GM12873 (cell line): ENCODE data around the gene CAMKV.

ENCODE experiments used
- CTCF ChIP-seq: IDR thresholded peaks from 2 replicates; pipeline ENCODE4 v1.5.1; 2012; ENCODE audit warnings: low read depth, mild to moderate bottlenecking, moderate library complexity, low read length, control low read depth; ENCODE audit not compliant: insufficient read depth; ENCODE audit errors: missing control alignments

Gene CAMKV

DNA sequence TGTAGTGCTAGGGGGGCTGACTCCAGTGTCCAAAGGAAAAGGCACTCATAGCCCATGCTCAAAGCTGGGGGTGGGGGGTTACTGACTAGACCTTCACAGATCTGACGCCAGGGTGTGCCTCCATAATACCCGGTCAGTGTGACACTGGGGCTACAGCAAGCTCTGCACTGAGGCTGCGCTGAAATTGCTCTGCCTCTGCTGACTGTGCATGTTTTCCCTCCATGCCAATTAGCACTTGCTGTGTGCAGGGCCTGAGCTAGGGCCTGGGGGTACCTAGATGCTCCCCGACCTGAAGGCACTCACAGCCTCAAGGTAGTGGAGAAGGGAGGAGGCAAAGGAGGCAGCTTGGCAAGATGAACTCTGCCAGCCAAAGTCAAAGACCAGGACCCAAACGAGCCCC, 5.2 kb downstream of the CAMKV start:
- no peak for TF ChIP-seq CTCF

GRCh38 chr3:49859576-49860305, 10.0 kb downstream of the CAMKV start:
- TF ChIP-seq CTCF: no peak

DNA sequence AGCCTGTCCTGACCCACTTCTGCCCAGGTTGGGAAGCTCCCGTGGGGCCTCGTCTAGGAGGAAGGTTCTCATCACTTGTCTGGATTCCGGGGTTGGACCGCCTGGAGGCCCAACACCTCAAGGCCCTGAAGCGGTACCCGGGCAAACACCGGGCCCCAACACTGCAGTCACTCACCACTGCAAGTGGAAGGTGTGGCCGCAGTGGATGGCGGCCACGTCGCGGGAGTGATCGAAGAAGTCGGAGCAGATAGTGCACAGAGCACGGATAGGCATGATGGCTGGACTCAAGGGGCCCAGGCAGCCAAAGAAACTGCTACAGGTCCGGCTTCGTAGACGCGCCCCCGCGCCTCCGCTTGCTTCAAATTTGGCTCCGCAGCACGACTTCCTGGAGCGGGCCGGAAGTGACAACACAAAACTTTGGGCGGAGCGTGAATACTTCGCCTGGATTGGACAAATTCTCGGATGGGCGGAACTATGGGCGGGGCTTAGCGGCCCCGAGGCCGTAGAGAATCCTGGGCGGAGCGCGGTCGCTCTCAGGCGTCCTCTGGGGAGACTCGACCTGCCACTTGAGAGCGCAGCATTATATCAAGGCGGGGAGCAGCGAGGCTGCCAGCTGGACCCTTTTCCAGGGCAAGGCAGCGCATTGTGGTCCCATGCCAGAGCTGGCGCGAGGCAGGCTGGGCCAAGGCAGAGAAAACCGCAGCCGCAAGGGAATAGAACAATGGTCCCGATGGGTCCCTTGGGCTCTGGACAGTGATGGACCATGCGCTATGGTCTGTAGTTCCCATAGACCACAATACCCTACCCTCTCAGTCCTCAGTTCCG, 13.3 kb downstream of the CAMKV start, which contains the start of gene TRAIP:
Gene TRAIP, minus strand, starts transcription at position 384 of the 825 bp plus-strand sequence. Its CDS starts 111 bp downstream, at position 273.
- no peak for TF ChIP-seq CTCF

- no peak for TF ChIP-seq CTCF
Observed at GRCh38 chr3:49855662-49856061, 14.0 kb downstream of the CAMKV start.

DNA sequence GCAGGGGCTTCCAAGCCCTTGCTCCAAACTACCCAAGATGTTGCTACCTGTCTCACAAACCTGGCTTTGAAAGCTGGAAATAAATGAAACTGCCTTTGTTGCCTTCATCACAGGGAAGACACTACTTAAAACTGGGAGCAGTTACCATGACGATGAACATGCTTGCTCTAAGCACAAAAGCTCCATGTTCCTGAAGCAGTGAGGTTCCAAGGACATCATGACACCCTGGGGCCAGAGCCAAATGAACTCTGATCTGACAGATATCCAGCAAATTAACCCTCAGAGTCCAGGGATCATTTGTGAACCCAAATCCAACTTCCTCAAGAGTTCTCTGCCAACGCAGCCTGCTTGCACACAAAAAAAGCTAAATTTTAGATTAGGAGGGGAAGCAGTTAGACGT, 24.0 kb downstream of the CAMKV start:
- TF ChIP-seq CTCF: no peak

DNA sequence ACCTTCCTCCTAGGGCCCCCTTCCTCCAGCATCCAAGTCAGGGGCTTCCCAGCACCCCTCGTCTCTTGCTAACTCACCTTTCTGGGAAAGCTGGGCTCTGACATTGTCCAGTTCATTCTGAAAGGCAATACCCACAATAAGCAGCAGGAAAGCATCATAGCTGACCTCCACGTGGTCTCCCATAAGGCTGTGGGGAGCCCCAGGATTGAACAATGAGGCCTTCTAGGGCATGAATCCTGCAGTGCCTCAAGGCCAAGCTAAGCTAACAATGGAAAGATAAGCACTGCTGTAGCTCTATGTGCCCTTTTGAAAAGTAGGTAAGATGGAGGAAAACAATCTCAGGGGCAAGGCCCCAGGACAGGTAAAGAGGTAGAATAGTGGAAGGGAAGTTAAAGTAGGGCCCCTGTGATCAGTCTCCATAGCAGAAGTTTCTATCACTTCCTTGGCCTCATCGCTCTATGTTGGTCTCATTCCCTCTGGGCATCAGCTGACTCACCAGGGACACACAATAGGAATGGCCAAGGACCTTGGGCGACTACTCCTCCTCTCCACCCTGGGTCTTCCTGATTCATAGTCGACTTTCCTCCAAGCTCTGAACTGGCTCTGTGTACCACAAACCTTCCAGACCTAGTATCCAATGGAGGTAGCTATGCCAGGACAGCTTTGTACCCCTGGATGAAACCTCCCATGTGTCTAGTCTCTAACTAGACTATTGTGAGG, 25.1 kb downstream of the CAMKV start:
- TF ChIP-seq CTCF: no peak

DNA sequence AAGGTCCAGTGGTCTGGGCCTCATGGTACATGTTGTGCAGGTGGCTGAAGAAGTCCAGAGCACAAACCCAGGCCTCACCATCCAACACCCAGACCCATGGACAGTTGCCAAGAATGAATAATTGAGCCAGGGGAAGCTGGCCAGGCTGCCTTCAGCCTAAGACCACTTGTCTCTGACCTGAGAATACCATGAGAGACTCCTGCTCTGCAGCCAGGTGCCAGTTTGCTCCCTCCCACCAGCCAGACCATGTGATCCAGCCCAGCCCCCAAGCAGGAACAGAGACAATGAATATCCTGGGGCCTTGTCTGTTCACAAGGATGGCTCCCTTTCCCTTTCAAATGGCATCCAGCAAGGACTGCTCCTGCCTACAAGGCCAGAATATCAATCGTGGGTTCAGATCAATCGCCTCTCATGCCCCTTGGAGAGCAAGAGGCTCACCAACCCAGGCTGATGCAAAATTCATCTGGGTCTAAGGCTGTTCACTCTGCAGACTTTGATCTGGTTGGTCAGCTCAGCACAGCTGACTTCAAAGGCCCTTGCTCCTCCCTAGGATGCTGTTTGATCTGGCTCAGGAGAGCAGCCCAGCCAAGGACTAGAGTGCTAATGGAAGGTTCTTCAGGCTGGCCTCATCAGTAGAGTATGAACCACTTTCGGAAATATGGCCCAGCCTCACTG, 26.7 kb downstream of the CAMKV start:
- no peak for TF ChIP-seq CTCF
